Eye (tissue), 1 donor: Measurements from ENCODE around the gene DET1.
A peak's percentile ranks its signal among the peaks of the same experiment; 100 is the strongest.
"Not testable (repeated sequence)": the region's sequence is repeated elsewhere in the genome, so short reads cannot be mapped to it uniquely, and the experiment has no call there.

Experiments used
- DNase-seq: peaks from one replicate; pipeline ENCODE4 v3.0.0-alpha.2; 2015

Gene DET1

DNA sequence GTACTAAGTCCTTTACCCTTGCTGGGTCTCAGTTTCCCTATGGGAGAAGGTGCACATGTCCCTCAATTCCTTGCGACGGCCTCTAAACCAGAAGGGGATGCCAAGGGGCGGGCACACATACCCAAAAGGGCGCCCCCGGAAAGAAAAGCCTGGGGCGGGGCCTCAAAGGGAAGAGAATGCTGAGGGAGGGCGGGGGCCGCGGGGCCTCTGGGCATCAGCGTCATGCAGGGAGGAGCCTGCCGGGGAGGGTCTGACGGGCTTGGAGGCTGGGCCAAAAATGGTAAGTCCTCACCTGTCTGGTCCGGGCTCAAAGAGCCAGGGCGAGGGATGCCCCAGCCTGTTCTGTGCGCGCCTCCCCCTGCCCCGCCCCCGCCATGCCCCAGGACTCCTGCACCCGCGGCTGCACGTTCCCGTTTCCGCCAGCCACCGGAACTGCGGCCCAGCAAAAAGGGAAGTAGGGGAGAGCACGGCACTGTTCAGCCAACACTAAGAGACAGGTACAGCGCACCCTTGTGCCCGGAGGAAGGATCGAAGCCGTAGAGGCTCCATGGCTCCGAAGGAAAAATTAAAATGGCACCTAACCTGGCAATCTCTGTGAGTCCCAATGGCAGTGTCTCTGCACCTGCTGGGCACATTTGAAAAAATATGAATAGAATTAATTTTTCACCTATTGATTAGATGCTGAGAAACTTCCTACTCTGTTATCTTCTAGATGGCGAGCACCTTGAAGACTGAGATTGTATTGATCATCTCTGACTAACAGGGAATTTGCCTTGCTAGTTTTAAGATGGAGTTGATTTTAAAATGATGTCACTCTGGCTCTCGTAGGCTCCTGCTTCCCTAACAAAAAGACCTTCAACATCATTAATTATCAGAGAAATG, at the start of gene DET1:
DET1 (minus strand) TSS at position 434 of the 882 bp plus-strand sequence. CDS start 14,976 bp downstream, outside the sequence.
- peak; percentile 97 for DNase-seq

DNA sequence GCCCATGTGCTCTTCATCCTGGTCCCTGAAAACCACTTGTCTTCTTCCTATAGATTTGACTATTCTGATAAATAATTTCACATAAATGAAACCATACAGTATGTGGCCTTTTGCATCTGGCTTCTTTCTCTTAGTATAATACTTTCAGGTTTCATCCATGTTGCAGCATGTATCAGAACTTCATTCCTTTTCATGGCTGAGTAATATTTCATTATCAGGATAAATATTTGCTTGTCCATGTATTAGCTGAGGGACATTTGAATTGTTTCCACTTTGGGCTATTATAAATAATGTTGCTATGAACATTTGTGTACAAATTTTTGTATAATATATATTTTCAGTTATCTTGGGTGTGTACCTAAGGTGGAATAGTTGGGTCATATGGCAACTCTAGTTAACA, 44.9 kb upstream of the DET1 start:
- no peak for DNase-seq

DNA sequence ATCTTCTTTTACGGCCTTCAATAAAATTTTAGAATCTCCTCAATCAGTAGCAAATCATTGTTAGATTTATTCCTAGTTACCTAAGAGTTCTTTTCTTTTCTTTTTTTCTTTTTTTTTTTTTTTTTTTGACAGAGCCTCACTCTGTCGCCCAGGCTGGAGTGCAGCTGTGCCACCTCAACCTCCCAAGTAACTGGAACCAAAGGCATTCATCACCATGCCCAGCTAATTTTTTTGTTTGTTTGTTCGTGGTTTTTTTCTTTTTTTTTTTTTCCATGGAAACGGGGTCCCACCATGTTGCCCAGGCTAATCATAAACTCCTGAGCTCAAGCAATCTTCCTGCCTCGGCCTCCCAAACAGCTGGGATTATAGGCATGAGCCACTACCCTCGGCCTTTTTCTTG, 44.3 kb upstream of the DET1 start:
- no peak for DNase-seq

DNA sequence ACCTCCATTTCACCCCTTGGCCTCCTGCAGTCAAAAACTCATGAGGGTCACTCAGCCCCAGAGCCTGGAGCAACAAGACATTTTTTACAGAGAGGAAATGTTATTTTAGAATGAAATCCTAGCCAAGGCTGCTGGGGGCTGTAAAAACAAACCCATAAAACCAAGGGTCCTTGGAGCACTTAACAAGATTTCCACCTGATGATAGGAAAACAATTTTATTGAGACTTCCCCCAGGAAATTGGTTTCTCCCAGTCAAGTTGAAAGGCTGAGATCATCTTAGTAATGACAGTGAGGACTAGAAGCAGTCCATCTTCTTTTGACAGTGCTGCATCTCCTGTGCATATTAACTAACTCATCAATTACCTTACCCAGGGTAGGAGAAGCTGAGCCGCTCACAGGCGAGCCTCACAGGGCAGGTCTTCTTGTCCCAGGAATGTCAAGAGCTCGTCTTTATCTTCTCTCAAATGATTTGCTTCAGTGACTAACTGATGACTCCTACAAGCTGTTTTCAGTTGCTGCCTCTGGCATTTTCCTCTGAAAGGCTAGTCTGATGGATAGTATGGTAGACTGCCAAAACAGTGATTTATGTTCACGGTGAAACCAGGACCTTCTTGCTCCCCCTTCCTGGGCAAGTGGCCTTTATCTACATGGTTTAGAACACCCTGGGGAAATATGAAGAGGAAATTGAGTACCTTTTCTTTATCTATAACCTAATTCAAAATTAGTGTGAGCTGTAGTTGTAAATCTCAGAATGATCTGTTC, 40.1 kb upstream of the DET1 start:
- DNase-seq = no peak

DNA sequence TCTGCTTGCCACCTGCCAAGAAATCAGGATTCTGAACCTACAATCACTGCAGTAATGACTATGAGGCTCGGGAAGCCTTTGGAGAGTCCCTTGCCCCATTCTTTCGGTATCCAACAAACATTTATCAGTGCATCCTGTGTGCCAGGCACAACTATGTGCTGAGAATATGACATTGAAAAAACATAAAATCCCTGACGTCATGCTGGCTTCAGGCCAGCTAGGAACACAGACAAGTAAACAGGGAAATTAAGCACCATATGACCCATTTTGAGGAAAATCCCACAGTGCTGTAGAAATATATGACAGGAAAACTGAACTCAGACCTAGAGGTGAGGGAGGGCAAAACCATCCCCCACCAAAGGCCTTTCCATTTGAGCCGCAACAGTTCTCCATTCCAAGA, 34.1 kb upstream of the DET1 start:
- DNase-seq = no peak

DNA sequence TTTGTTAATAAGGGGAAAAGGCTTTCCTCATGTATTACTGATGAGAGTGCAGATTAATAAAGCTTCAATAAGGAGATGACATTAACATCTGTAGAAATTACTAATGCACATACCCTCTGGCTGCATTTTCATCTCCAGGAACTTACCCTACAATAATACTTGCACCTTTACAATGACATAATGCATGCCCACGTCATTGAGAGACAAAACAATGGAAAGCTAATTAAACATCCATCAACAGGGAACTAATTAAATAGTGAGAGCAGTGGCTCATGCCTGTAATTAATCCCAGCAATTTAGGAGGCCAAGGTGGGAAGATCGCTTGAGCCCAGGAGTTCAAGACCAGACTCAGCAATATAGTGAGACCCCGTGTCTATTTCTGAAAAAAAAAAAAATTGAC, 32.8 kb upstream of the DET1 start:
- DNase-seq = no peak

DNA sequence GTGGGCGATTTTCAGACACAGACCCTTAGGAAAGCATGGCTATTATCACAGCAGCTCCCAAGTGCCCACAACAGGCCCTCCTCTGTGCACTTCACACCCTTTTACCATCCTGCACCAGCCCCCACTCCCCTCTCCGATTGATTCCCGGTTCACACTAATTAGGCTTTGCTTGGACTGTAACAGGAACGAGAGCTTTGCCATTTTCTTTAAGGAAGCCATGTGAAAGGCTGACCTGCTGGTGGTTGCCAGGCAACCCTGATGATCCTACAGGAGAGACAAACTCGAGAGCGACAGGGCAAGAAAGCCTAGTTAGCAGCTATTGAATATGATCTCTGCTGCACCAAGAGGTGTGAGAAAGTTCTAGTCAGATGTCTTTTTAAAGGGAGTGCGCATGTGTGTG, 28.2 kb upstream of the DET1 start:
- DNase-seq = peak; percentile 86

DNA sequence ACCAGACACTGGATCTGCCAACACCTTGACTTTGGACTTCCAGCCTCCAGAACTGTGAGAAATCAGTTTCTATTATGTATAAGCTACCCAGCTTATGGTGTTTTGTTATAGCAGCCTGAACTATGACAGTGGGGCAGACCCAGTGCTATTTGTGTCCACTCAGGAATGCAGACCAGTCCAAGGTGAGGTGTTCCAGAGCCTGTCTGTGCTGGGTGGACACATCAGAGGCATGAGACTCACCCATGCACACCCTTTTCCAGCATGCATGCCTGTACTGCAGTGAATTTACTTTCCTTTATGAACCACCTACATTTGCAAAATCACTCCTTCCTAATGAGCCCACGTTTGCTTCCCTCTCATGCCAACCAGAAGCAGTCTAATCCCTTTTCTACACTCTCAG, 27.6 kb upstream of the DET1 start:
- no peak for DNase-seq

DNA sequence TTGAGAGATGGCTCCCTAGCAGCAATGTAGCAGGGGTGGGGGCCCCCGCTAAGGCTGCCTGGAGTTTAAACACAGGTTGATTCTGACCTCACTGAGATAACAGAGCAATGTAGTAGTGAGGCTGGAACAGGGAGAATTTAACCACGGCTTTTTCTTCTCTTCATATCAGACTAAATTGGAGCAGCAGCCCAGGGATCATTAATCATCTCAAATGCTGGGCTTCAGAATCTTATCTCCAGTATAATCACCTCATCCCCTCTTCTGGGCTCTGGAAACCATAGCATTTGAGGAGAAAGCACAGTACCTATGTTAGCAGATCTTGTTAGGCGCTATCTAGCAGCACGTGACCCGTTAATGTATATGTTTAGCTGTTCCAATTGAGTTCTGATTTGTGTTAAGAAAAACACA, 25.4 kb upstream of the DET1 start:
- DNase-seq = no peak

DNA sequence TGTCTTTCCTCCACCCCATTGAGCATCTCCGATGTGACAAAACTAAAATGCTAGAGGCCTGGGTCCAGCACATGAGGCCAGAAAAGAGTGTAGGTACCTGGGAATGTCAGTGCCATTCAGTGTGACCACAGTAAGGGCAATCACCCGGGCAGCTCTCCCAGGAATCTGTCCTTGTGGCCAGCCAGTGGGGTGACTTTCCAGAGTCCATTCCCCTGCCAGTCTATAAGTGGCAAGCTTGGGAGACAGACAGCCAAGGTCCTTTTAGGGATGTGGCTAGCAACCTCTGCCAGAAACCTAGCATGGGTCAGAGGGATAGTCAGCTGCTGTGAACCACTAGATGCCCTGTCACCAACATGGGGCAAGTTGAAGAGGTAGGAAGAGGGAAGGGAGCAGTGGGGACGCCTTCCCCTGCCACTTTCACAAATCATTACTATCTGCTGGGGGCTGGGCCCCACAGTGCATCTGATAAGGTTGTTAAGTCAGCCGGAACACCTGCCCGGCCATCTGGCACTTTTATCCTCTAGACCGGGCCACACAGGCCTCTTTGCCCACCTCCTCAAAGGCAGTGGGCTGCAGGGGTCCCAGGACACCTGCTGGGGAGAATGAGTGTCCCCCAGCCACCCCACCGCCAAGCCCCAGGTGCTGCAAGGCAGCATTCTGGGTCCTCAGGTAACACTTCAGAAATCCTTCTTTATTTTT, 24.8 kb upstream of the DET1 start:
- no peak for DNase-seq

DNA sequence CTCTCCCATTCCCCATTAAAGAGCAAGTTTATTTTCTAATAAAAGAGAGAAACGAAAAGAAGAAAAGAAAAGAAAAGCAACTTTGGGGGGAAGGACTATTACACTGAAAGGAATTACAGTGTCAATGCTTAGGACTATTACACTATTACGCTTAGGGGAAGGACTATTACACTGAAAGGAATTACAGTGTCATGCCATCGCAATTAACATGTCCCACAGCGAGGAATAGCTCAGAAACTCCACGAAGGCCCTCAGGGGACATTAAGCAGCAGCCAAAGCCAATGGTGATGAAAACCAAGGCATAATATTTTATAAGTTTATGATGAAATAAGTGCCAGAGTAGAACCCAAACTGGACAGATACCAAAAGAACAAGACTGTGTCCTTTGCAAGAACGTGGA, 22.1 kb upstream of the DET1 start:
- DNase-seq = no peak

DNA sequence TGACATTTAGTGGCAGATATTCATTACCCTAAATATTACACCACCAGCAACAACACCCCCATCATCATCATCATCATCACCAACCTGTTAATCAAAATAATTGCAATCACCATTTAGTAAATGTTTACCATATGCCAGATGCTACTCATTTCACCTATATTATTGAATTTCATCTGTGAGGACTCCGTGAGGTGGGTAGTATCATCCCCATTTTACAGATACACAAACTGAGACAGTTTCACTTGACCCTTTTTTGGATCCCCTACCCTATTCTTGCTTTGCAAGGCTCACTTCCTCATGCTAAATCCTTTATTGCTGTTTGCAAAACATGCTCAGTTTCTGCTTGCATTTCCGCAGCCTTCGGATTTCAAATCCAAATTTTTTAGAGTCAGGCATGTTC, 18.3 kb upstream of the DET1 start:
- no peak for DNase-seq

DNA sequence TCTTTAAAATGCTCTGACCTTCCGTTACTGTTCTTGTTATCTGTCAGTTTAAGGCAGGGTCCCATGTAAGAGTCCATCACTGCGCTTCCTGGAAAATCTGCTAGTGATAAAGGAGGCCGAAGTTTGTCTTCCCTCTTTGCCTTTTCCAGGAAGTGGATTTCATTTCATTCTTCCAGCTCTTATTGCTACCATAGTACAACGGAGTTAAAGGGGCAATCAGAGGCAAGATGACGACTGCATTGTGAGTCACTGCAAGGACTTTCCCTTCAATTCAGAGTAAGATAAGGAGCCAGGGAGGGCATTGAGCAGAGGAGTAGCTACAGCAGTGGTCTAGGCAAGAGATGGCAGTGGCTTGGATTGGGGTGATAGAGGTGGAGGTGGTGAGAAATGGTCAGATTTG, 17.2 kb upstream of the DET1 start:
- DNase-seq = no peak

DNA sequence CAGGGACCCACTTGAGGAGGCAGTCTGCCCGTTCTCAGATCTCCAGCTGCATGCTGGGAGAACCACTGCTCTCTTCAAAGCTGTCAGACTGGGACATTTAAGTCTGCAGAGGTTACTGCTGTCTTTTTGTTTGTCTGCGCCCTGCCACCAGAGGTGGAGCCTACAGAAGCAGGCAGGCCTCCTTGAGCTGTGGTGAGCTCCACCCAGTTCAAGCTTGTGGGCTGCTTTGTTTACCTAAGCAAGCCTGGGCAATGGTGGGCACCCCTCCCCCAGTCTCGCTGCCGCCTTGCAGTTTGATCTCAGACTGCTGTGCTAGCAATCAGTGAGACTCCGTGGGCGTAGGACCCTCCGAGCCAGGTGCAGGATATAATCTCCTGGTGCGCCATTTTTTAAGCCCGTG, 13.1 kb upstream of the DET1 start:
- DNase-seq = not testable (repeated sequence)

DNA sequence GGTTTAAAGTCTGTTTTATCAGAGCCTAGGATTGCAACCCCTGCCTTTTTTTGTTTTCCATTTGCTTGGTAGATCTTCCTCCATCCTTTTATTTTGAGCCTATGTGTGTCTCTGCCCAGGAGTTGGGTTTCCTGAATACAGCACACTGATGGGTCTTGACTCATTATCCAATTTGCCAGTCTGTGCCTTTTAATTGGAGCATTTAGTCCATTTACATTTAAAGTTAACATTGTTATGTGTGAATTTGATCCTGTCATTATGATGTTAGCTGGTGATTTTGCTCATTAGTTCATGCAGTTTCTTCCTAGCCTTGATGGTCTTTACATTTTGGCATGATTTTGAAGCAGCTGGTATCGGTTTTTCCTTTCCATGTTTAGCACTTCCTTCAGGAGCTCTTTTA, 11.5 kb upstream of the DET1 start:
- DNase-seq = not testable (repeated sequence)

DNA sequence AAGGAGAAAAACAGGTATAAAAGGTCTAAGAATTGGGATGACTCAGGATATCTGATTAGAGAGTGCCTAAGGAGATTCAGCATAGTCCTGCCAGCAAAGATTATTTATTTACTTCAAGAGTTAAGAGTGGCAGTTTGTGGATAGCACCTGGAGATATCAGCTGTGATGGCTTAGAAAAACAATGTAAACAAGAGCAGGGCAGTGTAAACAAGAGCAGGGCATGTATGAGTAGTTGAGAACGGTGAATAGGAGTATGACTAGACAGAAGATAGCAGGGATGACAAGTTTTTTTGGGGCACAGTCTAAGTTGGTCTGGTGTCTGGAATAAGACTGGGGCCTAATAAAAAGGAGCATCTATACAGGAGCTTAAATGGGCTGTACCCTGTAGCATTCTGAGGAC, 1.5 kb upstream of the DET1 start:
- not testable (repeated sequence) for DNase-seq

DNA sequence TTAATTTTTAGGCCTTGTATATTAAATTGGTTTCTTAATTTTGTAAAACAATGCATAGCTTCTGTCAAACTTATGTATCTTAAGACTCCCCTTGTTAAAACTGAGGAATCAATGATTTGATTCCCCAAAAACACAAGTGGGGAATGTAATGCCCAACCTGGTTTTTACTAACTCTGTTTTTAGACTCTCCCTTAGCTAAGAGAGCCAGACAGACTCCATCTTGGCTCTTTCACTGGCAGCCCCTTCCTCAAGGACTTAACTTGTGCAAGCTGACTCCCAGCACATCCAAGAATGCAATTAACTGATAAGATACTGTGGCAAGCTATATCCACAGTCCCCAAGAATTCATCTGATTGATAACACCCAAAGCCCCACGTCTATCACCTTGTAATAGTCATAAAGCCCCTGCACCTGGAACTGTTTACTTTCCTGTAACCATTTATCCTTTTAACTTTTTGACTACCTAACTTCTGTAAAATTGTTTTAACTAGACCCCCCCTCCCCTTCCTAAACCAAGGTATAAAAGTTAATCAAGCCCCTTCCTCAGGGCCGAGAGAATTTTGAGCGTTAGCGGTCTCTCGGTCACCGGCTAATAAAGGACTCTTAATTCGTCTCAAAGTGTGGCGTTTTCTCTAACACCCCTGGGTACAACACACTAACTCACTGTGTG, 768 bp downstream of the DET1 start:
- not testable (repeated sequence) for DNase-seq

DNA sequence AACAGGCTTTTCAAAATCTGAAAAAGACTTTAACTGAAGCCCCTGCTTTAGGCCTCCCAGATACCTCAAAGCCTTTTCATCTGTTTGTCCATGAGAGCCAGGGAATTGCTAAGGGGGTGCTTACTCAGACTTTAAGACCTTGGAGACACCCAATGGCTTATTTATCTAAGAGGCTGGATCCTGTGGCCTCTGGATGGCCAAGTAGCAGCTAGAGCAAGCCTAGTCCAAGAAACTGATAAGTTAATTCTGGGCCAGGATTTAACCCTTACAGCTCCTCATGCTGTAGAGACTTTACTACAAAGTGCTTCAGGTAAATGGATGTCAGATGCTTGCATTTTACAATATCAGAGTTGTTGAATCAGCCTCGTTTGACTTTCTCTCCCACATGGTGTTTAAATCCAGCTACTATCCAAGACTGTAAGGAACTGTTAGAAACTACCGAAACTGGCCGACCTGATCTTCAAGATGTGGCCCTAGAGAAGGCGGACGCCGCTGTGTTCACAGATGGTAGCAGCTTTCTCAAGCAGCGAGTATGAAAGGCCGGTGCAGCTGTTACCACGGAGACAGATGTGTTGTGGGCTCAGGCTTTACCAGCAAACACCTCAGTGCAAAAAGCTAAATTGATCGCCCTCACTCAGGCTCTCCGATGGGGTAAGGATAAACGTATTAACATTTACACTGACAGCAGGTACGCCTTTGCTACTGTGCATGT, 3.3 kb downstream of the DET1 start:
- DNase-seq = no peak

DNA sequence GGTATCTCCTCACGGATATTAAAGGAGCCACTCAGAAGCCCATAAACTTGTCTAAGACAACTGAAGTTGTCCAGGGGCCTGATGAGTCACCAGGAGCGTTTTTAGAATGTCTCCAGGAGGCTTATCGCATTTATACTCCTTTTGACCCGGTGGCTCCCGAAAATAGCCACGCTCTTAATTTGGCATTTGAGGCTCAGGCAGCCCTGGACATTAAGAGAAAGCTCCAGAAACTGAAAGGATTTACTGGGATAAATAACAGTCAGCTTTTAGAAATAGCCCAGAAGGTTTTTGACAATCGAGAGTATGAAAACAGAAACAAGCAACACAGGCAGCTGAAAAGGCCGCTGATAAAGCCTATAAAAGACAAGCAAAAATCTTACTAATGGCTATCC, 4.1 kb downstream of the DET1 start:
- no peak for DNase-seq

DNA sequence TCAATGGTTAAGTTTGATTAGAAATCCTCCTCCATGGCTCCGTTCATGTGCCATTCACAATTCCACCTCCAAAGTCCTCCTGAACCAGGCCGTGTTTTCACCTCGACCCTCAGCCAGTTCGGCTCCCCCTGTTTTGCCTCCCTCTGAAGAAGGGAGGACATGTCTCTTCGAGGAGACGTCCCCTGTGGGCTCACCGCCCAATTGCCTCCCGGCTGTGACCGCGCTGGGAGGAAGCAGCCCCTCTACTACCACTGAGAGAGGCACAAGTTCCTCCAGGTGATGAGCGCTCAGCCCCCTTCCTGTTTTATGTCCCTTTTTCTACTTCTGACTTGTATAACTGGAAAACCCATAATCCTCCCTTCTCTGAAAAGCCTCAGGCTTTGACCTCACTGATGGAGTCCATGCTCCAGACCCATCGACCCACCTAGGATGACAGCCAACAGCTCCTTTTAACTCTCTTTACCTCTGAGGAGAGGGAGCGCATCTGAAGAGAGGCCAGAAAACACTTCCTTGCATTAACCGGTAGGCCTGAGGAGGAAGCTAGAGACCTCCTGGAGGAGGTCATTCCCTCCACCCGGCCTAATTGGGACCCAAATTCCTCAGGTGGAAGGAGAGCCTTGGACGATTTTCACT, 4.7 kb downstream of the DET1 start:
- DNase-seq = no peak

DNA sequence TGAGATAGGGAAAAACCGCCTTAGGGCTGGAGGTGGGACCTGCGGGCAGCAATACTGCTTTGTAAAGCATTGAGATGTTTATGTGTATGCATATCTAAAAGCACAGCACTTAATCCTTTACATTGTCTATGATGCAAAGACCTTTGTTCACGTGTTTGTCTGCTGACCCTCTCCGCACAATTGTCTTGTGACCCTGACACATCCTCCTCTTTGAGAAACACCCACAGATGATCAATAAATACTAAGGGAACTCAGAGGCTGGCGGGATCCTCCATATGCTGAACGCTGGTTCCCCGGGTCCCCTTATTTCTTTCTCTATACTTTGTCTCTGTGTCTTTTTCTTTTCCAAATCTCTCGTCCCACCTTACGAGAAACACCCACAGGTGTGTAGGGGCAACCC, 5.4 kb downstream of the DET1 start:
- not testable (repeated sequence) for DNase-seq

DNA sequence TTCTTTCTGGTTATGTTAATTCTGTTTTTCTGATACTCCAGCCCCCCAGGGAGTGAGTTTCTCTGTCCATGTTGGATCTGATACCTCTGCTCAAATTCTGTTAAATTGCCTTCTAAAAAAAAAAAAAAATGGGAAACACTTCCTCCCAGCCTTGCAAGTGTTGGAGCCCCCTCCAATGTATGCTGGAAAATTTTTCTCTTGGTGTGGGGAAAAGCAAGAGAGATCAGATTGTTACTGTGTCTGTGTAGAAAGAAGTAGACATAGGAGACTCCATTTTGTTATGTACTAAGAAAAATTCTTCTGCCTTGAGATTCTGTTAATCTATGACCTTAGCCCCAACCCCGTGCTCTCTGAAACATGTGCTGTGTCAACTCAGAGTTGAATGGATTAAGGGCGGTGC, 6.1 kb downstream of the DET1 start:
- DNase-seq = not testable (repeated sequence)
